Trophoblast cell (in vitro differentiated cells and primary cell): ENCODE data around the gene KCNJ6.

Experiments
- DNase-seq, 2 donors: peaks; one replicate each; pipeline ENCODE4 v3.0.0-alpha.2; 2016
- H2AFZ ChIP-seq: 2 replicates; pipeline ENCODE4 v1.6.1; 2013; ENCODE audit warnings: low read length, moderate library complexity, mild to moderate bottlenecking; ENCODE audit not compliant: insufficient read depth, poor library complexity
- H2AK5ac ChIP-seq: 2 replicates; pipeline ENCODE4 v1.6.1; 2013; ENCODE audit warnings: mild to moderate bottlenecking, low read length
- H2BK120ac ChIP-seq: 2 replicates; pipeline ENCODE4 v1.6.1; 2013; ENCODE audit warnings: low read length, mild to moderate bottlenecking, moderate library complexity; ENCODE audit not compliant: insufficient read depth, poor library complexity
- H2BK12ac ChIP-seq: 2 replicates; pipeline ENCODE4 v1.6.1; 2013; ENCODE audit warnings: mild to moderate bottlenecking, low read length, moderate library complexity
- H2BK5ac ChIP-seq: 2 replicates; pipeline ENCODE4 v1.6.1; 2013; ENCODE audit warnings: low read length, low read depth, moderate library complexity, mild to moderate bottlenecking; ENCODE audit not compliant: poor library complexity
- H3K14ac ChIP-seq: 2 replicates; pipeline ENCODE4 v1.6.1; 2013; ENCODE audit warnings: mild to moderate bottlenecking, low read length
- H3K18ac ChIP-seq: 2 replicates; pipeline ENCODE4 v1.6.1; 2013; ENCODE audit warnings: mild to moderate bottlenecking, low read length
- H3K23ac ChIP-seq: 2 replicates; pipeline ENCODE4 v1.6.1; 2013; ENCODE audit warnings: low read length
- H3K27ac ChIP-seq: 2 replicates; pipeline ENCODE4 v1.5.1; 2013; ENCODE audit warnings: low read depth, mild to moderate bottlenecking, inconsistent platforms, low read length, moderate library complexity
- H3K27me3 ChIP-seq: 2 replicates; pipeline ENCODE4 v1.6.1; 2013; ENCODE audit warnings: inconsistent platforms, mild to moderate bottlenecking, low read length, moderate library complexity; ENCODE audit not compliant: insufficient read depth
- H3K36me3 ChIP-seq, 2 experiments: 1 replicate in 1 of 2; 2 replicates in 1 of 2; pipeline ENCODE4 v1.6.1; 2013; ENCODE audit warnings: low read length in 2 of 2, mild to moderate bottlenecking in 2 of 2, moderate library complexity in 1 of 2; ENCODE audit not compliant: insufficient read depth in 2 of 2, control insufficient read depth in 1 of 2
- H3K4ac ChIP-seq: 2 replicates; pipeline ENCODE4 v1.6.1; 2013; ENCODE audit warnings: low read depth, mild to moderate bottlenecking, low read length, moderate library complexity
- H3K4me1 ChIP-seq, 2 experiments: 1 replicate in 1 of 2; 2 replicates in 1 of 2; pipeline ENCODE4 v1.6.1; 2013; ENCODE audit warnings: low read length in 2 of 2, mild to moderate bottlenecking in 2 of 2, moderate library complexity in 1 of 2; ENCODE audit not compliant: insufficient read depth in 2 of 2, control insufficient read depth in 1 of 2
- H3K4me2 ChIP-seq: 2 replicates; pipeline ENCODE4 v1.6.1; 2013; ENCODE audit warnings: inconsistent platforms, mild to moderate bottlenecking, low read length, moderate library complexity
- H3K4me3 ChIP-seq: 2 replicates; pipeline ENCODE4 v1.5.1; 2013; ENCODE audit warnings: mild to moderate bottlenecking, low read depth, low read length, inconsistent platforms
- H3K79me1 ChIP-seq: one replicate; pipeline ENCODE4 v1.6.1; 2013; ENCODE audit warnings: low read length
- H3K79me2 ChIP-seq: 2 replicates; pipeline ENCODE4 v1.6.1; 2013; ENCODE audit warnings: low read length, mild to moderate bottlenecking; ENCODE audit not compliant: control insufficient read depth, insufficient read depth, poor library complexity
- H3K9ac ChIP-seq: 2 replicates; pipeline ENCODE4 v1.6.1; 2013; ENCODE audit warnings: mild to moderate bottlenecking, low read length
- H3K9me3 ChIP-seq: 2 replicates; pipeline ENCODE4 v1.6.1; 2013; ENCODE audit warnings: low read depth, mild to moderate bottlenecking, control low read depth, inconsistent platforms, low read length; ENCODE audit not compliant: insufficient read depth
- H4K12ac ChIP-seq: 2 replicates; pipeline ENCODE4 v1.6.1; 2013; ENCODE audit warnings: low read depth, mild to moderate bottlenecking, low read length, moderate library complexity
- H4K8ac ChIP-seq: 2 replicates; pipeline ENCODE4 v1.6.1; 2013; ENCODE audit warnings: low read depth, mild to moderate bottlenecking, low read length, moderate library complexity
- H4K91ac ChIP-seq: one replicate; pipeline ENCODE4 v1.6.1; 2013; ENCODE audit warnings: low read depth, mild to moderate bottlenecking, low read length, moderate library complexity
- WGBS: extraction: QIAGEN DNeasy Blood & Tissue Kit; methylation state at CpG from one replicate; pipeline ENCODE4 v1.1.7; 2013; ENCODE audit warnings: missing lambda C conversion rate; ENCODE audit not compliant: insufficient read length, insufficient coverage; ENCODE audit errors: extremely low coverage; 5-methylcytosine and 5-hydroxymethylcytosine counted together

The KCNJ6 gene

GRCh38 chr21:37564924-37565529, 351.2 kb downstream of the KCNJ6 start:
- Histone ChIP-seq H3K79me2 (no peaks in the 10 kb centered on the region), H3K27me3 (no peaks in the 10 kb centered on the region), H2AFZ (no peak overlapping the region), H3K4me1 (peaks cover 8 to 20% of the 10 kb centered on the region in 2 experiments), H3K4me2 (peak overlapping the region; percentile 81), H3K23ac (no peak overlapping the region), H3K14ac (no peak overlapping the region), H3K18ac (no peak overlapping the region), H3K4ac (no peak overlapping the region), H3K9me3 (peaks cover 5% of the 10 kb centered on the region), H3K36me3 (no peaks in the 10 kb centered on the region), H3K79me1 (peaks cover 6% of the 10 kb centered on the region), H2BK120ac (no peak overlapping the region), H4K91ac (peak overlapping the region; percentile 36), H4K12ac (no peak overlapping the region), H3K9ac (no peak overlapping the region), H3K27ac (peak overlapping the region; percentile 30), H3K4me3 (no peak overlapping the region), H2AK5ac (no peak overlapping the region), H2BK12ac (peak overlapping the region; percentile 28), H2BK5ac (peak overlapping the region; percentile 8), H4K8ac (no peak overlapping the region)
- peak; percentile 33 to 43 for DNase-seq
- WGBS, result no CpG with 5 or more reads among the region's 12 CpGs

GRCh38 chr21:37564341-37564923, 351.8 kb downstream of the KCNJ6 start:
- no peak overlapping the region for H3K18ac ChIP-seq
- peak overlapping the region; percentile 28 for H2BK12ac ChIP-seq
- no peaks in the 10 kb centered on the region for H3K79me2 ChIP-seq
- H3K27me3 ChIP-seq, result no peaks in the 10 kb centered on the region
- peak overlapping the region; percentile 36 for H4K91ac ChIP-seq
- H3K14ac ChIP-seq, result peak overlapping the region; percentile 28
- H3K23ac ChIP-seq, result no peak overlapping the region
- H2AFZ ChIP-seq, result peak overlapping the region; percentile 41
- no peak overlapping the region for H2AK5ac ChIP-seq
- H3K4me3 ChIP-seq, result peak overlapping the region; percentile 66
- H3K79me1 ChIP-seq, result peaks cover 6% of the 10 kb centered on the region
- H4K12ac ChIP-seq, result no peak overlapping the region
- peak overlapping the region; percentile 14 for H4K8ac ChIP-seq
- WGBS, result no CpG with 5 or more reads among the region's 14 CpGs
- peak overlapping the region; percentile 8 for H2BK5ac ChIP-seq
- H3K4ac ChIP-seq, result no peak overlapping the region
- H3K4me2 ChIP-seq, result peak overlapping the region; percentile 81
- H2BK120ac ChIP-seq, result no peak overlapping the region
- peak overlapping the region; percentile 30 for H3K27ac ChIP-seq
- peaks cover 8 to 20% of the 10 kb centered on the region in 2 experiments for H3K4me1 ChIP-seq
- H3K9me3 ChIP-seq, result peaks cover 5% of the 10 kb centered on the region
- peak; percentile 97 to 98 for DNase-seq
- H3K9ac ChIP-seq, result peak overlapping the region; percentile 20
- H3K36me3 ChIP-seq, result no peaks in the 10 kb centered on the region

- Histone ChIP-seq H3K18ac (no peak overlapping the region), H3K9ac (peak overlapping the region; percentile 20), H3K36me3 (no peaks in the 10 kb centered on the region), H3K27ac (peak overlapping the region; percentile 30), H3K9me3 (peaks cover 5% of the 10 kb centered on the region), H2AFZ (peak overlapping the region; percentile 41), H3K23ac (no peak overlapping the region), H4K91ac (peak overlapping the region; percentile 55), H2BK5ac (no peak overlapping the region), H3K4me2 (peak overlapping the region; percentile 81), H2BK120ac (no peak overlapping the region), H3K79me1 (peaks cover 6% of the 10 kb centered on the region), H3K79me2 (no peaks in the 10 kb centered on the region), H3K14ac (peak overlapping the region; percentile 28), H3K4me1 (peaks cover 8 to 20% of the 10 kb centered on the region in 2 experiments), H2BK12ac (no peak overlapping the region), H4K12ac (peak overlapping the region; percentile 13), H3K4ac (no peak overlapping the region), H3K27me3 (no peaks in the 10 kb centered on the region), H3K4me3 (peak overlapping the region; percentile 66), H2AK5ac (no peak overlapping the region), H4K8ac (peak overlapping the region; percentile 75)
- no CpG with 5 or more reads among the region's 67 CpGs for WGBS
- peak; percentile 97 for DNase-seq
Observed at GRCh38 chr21:37563641-37564340, 352.5 kb downstream of the KCNJ6 start.

DNA sequence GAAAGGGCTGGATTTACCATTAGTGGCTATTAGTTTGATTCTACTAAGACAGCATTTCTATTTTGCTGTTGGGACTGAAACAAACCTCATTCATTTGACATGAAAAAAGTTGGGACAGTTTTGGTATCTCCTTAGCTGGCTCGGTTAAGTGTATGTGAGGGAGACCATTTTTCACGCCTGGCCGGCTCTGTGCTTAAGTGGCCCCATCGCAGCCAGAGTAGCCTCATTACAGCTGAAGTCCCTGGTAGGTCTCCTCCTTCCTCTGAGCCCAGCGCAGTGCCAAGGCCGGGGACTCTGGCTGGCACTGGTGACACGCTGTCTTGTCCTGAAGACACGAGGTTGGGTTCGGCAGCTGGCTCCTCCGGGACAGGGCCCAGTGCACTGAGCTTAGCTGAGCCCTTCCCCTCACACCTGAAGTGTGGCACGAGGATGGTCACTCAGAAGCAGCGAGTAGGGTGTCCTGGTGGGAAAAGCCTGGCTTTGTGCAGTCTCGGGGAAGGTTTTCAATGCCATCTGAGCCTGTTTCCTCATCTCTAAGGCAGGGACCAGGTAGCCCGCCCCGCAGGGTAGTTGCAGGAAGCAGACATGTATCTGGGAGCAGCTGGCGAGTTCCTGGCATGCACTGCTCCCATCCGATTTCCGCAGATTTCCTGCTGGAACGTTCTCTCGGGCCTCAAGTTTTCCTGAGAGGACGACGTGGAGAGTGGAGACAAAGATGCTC, 353.2 kb downstream of the KCNJ6 start:
- Histone ChIP-seq H3K27ac (peak overlapping the region; percentile 21), H2AK5ac (peak overlapping the region; percentile 27), H3K79me2 (no peaks in the 10 kb centered on the region), H2BK12ac (no peak overlapping the region), H3K36me3 (no peaks in the 10 kb centered on the region), H3K4me2 (peak overlapping the region; percentile 81), H3K14ac (peak overlapping the region; percentile 11), H3K9me3 (peaks cover 5% of the 10 kb centered on the region), H3K27me3 (no peaks in the 10 kb centered on the region), H3K79me1 (peaks cover 6% of the 10 kb centered on the region), H3K18ac (peak overlapping the region; percentile 19), H4K12ac (peak overlapping the region; percentile 13), H3K4ac (no peak overlapping the region), H3K9ac (no peak overlapping the region), H2BK5ac (no peak overlapping the region), H2BK120ac (no peak overlapping the region), H3K23ac (no peak overlapping the region), H2AFZ (peak overlapping the region; percentile 41), H4K91ac (peak overlapping the region; percentile 55), H3K4me3 (peak overlapping the region; percentile 66), H4K8ac (peak overlapping the region; percentile 75), H3K4me1 (peaks cover 8 to 20% of the 10 kb centered on the region in 2 experiments)
- WGBS, result no CpG with 5 or more reads among the region's 22 CpGs
- peak; percentile 13 to 38 for DNase-seq
